Sigmoid colon (tissue), 4 donors: ENCODE data around the gene CPS1.

Experiments
- CTCF ChIP-seq, 4 experiments: fragments of 450-650 bp in 3 of 4; fragments of 200-600 bp in 1 of 4; IDR thresholded peaks; one replicate each; pipeline ENCODE4 v1.5.1; 2016 to 2019; ENCODE audit warnings: antibody characterized with exemption in 4 of 4, mild to moderate bottlenecking in 3 of 4, moderate library complexity in 2 of 4
- EP300 ChIP-seq, 4 donors: sonication (generic); formaldehyde crosslinking; IDR thresholded peaks; one replicate each; pipeline ENCODE4 v1.6.1; 2017; ENCODE audit warnings: antibody characterized with exemption in 4 of 4
- POLR2A ChIP-seq, 2 donors: fragments of 450-650 bp; IDR thresholded peaks; one replicate each; pipeline ENCODE4 v1.6.1; 2016; ENCODE audit warnings: antibody characterized with exemption in 2 of 2, mild to moderate bottlenecking in 2 of 2, moderate library complexity in 2 of 2
- POLR2AphosphoS5 ChIP-seq, 4 donors: sonication (generic); formaldehyde crosslinking; IDR thresholded peaks; one replicate each; pipeline ENCODE4 v1.6.1; 2017; ENCODE audit warnings: antibody characterized with exemption in 4 of 4

- TF ChIP-seq POLR2AphosphoS5 (IDR thresholded peaks at IDR 0.05) = no peak
- no peak for TF ChIP-seq CTCF (IDR thresholded peaks at IDR 0.05)
- TF ChIP-seq POLR2A (IDR thresholded peaks at IDR 0.05) = no peak
- no peak for TF ChIP-seq EP300 (IDR thresholded peaks at IDR 0.05)
Observed at GRCh38 chr2:210718503-210718902, 162.1 kb downstream of the CPS1 start.
